HepG2 (cell line): ENCODE results near the gene HDAC10. TPM values are rescaled to one million over a fixed set of nuclear protein-coding genes. Genes with fewer than 3 reads are reported as not detected.

Experiments used
- DZIP1 ChIP-seq: sonication (generic); formaldehyde crosslinking; IDR thresholded peaks from 2 replicates; pipeline ENCODE4 v1.5.0; 2020; ENCODE audit warnings: mild to moderate bottlenecking, missing genetic modification reagents
- EP300 ChIP-seq, 3 experiments: sonication (generic) in 1 of 3; formaldehyde crosslinking in 1 of 3; IDR thresholded peaks; 2 replicates each; pipeline versions ENCODE4 v1.5.1 to v1.6.1; 2011 to 2020; ENCODE audit warnings: low read depth in 2 of 3, low read length in 2 of 3, borderline replicate concordance in 1 of 3, improper control_type of control experiment in 1 of 3, mild to moderate bottlenecking in 1 of 3, missing genetic modification reagents in 1 of 3, moderate library complexity in 1 of 3
- KDM6A ChIP-seq: IDR thresholded peaks from 2 replicates; pipeline ENCODE4 v1.6.1; 2016; ENCODE audit warnings: low read depth
- MYC ChIP-seq: sonication (generic); formaldehyde crosslinking; IDR thresholded peaks from 2 replicates; pipeline ENCODE4 v1.9.0; 2021; ENCODE audit warnings: missing genetic modification reagents, borderline replicate concordance
- STAT5B ChIP-seq: sonication (generic); formaldehyde crosslinking; IDR thresholded peaks from 2 replicates; pipeline ENCODE4 v1.4.0; 2020; ENCODE audit warnings: missing genetic modification reagents
- XRCC5 ChIP-seq: fragments of 200-400 bp; formaldehyde crosslinking; optimal IDR thresholded peaks from 2 replicates; pipeline ENCODE3; 2017; ENCODE audit warnings: mild to moderate bottlenecking, low read length
- ZFP37 ChIP-seq: sonication (generic); formaldehyde crosslinking; IDR thresholded peaks from 2 replicates; pipeline ENCODE4 v1.4.0; 2020; ENCODE audit warnings: missing genetic modification reagents, borderline replicate concordance
- ZGPAT ChIP-seq: IDR thresholded peaks from 2 replicates; pipeline ENCODE4 v1.6.1; 2016; ENCODE audit warnings: mild to moderate bottlenecking
- ZNF331 ChIP-seq: sonication (generic); formaldehyde crosslinking; IDR thresholded peaks from 2 replicates; pipeline ENCODE4 v1.4.0; 2020; ENCODE audit warnings: missing genetic modification reagents
- ZNF430 ChIP-seq: sonication (generic); formaldehyde crosslinking; IDR thresholded peaks from 2 replicates; pipeline ENCODE4 v1.9.0; 2021; ENCODE audit warnings: mild to moderate bottlenecking, missing genetic modification reagents
- ZNF615 ChIP-seq: sonication (generic); formaldehyde crosslinking; IDR thresholded peaks from 2 replicates; pipeline ENCODE4 v1.5.0; 2020; ENCODE audit warnings: mild to moderate bottlenecking, missing genetic modification reagents, borderline replicate concordance
- ZNF709 ChIP-seq: sonication (generic); formaldehyde crosslinking; IDR thresholded peaks from 2 replicates; pipeline ENCODE4 v1.5.0; 2020; ENCODE audit warnings: mild to moderate bottlenecking, missing genetic modification reagents
- ZNF768 ChIP-seq: sonication (generic); formaldehyde crosslinking; IDR thresholded peaks from 2 replicates; pipeline ENCODE4 v1.4.0; 2020; ENCODE audit warnings: missing genetic modification reagents
- polyA plus RNA-seq, 8 experiments: library from polyadenylated mRNA; depleted of rRNA in 3 of 8; stranded (reverse) in 7 of 8; unstranded in 1 of 8; fragments of >200 nt; fragmentation: Illumina TruSeq in 4 of 8; extraction: Trizol in 4 of 8; gene quantifications; 2 replicates each; pipeline versions ENCODE4 v1.2.1 to v1.2.3, GENCODE V29; 2011 to 2016; ENCODE audit warnings: low read depth in 4 of 8, missing spikeins in 1 of 8, mixed read lengths in 1 of 8; ENCODE audit not compliant: insufficient read depth in 1 of 8
- total RNA-seq, 5 experiments: library from RNA; depleted of rRNA; stranded (reverse); fragments of >200 nt; fragmentation: Illumina TruSeq; extraction: Trizol; gene quantifications; 2 replicates each; pipeline ENCODE4 v1.2.3, GENCODE V29; 2016; ENCODE audit warnings: low read depth in 1 of 5
- TF ChIP-seq, protein P1 (sequence below): sonication (generic); formaldehyde crosslinking; IDR thresholded peaks from 2 replicates; pipeline ENCODE4 v1.4.0; 2020; ENCODE audit warnings: mild to moderate bottlenecking, missing genetic modification reagents
- TF ChIP-seq, protein P2 (sequence below): sonication (generic); formaldehyde crosslinking; IDR thresholded peaks from 2 replicates; pipeline ENCODE4 v1.4.0; 2020; ENCODE audit warnings: missing genetic modification reagents
- TF ChIP-seq, protein P3 (sequence below): sonication (generic); formaldehyde crosslinking; conservative IDR thresholded peaks from 2 replicates; pipeline ENCODE4 v1.4.0; 2020; ENCODE audit warnings: missing genetic modification reagents

The HDAC10 gene
- total and polyA plus RNA-seq, 2 of the 13 experiments (the other 11 are each of a cell fraction or from before 2014, with no cell fraction given), result 13.9 to 14.9 TPM

GRCh38 chr22:50270666-50271394 is 19.8 kb upstream of the HDAC10 start (continued):
- TF ChIP-seq DZIP1 (CRISPR knock-in tag) (no peak; the same call in 1 of the 2 replicates), ZNF615 (CRISPR knock-in tag) (no peak), STAT5B (CRISPR knock-in tag) (peak; percentile 85; the same call in 1 of the 2 replicates), ZNF331 (CRISPR knock-in tag) (peak; percentile 75; the same call in 1 of the 2 replicates), ZNF768 (CRISPR knock-in tag) (peak; percentile 62; the same call in 1 of the 2 replicates), XRCC5 (peak; percentile 61), MYC (peak; percentile 35; the same call in 1 of the 2 replicates), EP300 (IDR thresholded peaks at IDR 0.05; ENCODE audit: low read depth in 2 of 2, low read length in 2 of 2) (no peak), EP300 (CRISPR knock-in tag; IDR thresholded peaks at IDR 0.05; ENCODE audit: borderline replicate concordance) (no peak), ZGPAT (CRISPR knock-in tag) (peak; percentile 66; the same call in 1 of the 2 replicates), ZNF709 (CRISPR knock-in tag) (peak; percentile 86), ZFP37 (CRISPR knock-in tag) (peak; percentile 96), KDM6A (CRISPR knock-in tag) (no peak), ZNF430 (CRISPR knock-in tag) (0 out of 2 replicates have a peak, but pooled peaks have one; percentile 49)
- TF ChIP-seq, protein P1, sequence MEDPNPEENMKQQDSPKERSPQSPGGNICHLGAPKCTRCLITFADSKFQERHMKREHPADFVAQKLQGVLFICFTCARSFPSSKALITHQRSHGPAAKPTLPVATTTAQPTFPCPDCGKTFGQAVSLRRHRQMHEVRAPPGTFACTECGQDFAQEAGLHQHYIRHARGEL, result no peak
- TF ChIP-seq, protein P2, sequence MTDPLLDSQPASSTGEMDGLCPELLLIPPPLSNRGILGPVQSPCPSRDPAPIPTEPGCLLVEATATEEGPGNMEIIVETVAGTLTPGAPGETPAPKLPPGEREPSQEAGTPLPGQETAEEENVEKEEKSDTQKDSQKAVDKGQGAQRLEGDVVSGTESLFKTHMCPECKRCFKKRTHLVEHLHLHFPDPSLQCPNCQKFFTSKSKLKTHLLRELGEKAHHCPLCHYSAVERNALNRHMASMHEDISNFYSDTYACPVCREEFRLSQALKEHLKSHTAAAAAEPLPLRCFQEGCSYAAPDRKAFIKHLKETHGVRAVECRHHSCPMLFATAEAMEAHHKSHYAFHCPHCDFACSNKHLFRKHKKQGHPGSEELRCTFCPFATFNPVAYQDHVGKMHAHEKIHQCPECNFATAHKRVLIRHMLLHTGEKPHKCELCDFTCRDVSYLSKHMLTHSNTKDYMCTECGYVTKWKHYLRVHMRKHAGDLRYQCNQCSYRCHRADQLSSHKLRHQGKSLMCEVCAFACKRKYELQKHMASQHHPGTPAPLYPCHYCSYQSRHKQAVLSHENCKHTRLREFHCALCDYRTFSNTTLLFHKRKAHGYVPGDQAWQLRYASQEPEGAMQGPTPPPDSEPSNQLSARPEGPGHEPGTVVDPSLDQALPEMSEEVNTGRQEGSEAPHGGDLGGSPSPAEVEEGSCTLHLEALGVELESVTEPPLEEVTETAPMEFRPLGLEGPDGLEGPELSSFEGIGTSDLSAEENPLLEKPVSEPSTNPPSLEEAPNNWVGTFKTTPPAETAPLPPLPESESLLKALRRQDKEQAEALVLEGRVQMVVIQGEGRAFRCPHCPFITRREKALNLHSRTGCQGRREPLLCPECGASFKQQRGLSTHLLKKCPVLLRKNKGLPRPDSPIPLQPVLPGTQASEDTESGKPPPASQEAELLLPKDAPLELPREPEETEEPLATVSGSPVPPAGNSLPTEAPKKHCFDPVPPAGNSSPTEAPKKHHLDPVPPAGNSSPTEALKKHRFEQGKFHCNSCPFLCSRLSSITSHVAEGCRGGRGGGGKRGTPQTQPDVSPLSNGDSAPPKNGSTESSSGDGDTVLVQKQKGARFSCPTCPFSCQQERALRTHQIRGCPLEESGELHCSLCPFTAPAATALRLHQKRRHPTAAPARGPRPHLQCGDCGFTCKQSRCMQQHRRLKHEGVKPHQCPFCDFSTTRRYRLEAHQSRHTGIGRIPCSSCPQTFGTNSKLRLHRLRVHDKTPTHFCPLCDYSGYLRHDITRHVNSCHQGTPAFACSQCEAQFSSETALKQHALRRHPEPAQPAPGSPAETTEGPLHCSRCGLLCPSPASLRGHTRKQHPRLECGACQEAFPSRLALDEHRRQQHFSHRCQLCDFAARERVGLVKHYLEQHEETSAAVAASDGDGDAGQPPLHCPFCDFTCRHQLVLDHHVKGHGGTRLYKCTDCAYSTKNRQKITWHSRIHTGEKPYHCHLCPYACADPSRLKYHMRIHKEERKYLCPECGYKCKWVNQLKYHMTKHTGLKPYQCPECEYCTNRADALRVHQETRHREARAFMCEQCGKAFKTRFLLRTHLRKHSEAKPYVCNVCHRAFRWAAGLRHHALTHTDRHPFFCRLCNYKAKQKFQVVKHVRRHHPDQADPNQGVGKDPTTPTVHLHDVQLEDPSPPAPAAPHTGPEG (CRISPR knock-in tag), result peak; percentile 45; the same call in 1 of the 2 replicates
- TF ChIP-seq, protein P3, sequence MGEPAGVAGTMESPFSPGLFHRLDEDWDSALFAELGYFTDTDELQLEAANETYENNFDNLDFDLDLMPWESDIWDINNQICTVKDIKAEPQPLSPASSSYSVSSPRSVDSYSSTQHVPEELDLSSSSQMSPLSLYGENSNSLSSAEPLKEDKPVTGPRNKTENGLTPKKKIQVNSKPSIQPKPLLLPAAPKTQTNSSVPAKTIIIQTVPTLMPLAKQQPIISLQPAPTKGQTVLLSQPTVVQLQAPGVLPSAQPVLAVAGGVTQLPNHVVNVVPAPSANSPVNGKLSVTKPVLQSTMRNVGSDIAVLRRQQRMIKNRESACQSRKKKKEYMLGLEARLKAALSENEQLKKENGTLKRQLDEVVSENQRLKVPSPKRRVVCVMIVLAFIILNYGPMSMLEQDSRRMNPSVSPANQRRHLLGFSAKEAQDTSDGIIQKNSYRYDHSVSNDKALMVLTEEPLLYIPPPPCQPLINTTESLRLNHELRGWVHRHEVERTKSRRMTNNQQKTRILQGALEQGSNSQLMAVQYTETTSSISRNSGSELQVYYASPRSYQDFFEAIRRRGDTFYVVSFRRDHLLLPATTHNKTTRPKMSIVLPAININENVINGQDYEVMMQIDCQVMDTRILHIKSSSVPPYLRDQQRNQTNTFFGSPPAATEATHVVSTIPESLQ (CRISPR knock-in tag), result no peak
